ENCODE data around the gene HLA-DMB.

The HLA-DMB gene

DNA sequence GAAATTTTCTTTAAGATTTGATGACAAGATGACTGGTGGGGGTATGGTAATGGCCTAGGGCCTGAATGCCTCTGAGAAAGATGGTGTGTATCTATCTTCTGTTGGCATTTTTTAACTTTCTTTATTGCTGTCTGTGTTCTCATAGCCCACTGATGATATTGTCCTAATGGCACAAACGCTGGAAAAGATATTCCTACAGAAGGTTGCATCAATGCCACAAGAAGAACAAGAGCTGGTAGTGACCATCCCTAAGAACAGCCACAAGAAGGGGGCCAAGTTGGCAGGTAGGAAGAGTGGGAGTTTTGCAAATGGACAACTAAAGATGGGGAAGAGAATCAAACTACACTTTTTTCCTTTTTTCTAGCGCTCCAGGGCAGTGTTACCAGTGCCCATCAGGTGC, 35.1 kb upstream of the HLA-DMB start:
- DNase-seq (no peak), ATAC-seq (no peak)
- Mint-ChIP-seq H3K4me1 (peaks cover 55% of the 10 kb centered on the region), H3K36me3 (ENCODE audit: low read depth) (peaks cover 100% of the 10 kb centered on the region), H3K27ac (peak overlapping the region; percentile 98), H3K9me3 (no peaks in the 10 kb centered on the region), H3K27me3 (no peaks in the 10 kb centered on the region), H3K4me3 (peak overlapping the region; percentile 97)

DNA sequence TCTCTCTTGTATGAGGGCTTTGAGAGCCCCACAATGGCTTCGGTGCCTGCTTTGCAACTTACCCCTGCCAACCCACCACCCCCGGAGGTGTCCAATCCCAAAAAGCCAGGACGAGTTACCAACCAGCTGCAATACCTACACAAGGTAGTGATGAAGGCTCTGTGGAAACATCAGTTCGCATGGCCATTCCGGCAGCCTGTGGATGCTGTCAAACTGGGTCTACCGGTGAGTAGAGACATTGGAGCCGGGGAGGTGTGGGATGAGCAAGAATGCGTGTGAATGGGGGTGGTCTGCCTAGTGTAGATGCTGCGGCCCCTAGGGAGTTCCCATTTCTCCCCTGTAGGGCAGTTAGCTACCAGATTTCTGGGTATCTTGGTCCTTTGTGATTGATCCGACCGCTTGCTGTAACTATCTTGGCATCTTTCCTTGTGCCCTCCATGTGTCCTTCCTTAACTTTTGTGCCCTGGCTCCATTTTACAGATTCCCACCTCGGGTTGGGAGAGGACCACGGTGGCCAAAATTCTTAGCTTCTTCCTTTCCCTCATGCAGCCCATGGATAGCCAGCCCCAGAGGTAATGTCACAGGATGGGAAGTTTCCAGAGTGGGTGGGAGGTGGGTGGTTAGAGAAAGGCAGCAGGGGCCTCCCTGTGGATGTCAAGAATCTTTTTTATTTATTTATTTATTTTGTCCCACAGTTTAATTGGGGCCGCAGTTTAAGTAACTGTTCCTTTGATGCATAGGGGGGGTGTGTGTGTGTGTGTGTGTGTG, 33.9 kb upstream of the HLA-DMB start:
- ATAC-seq = no peak
- Mint-ChIP-seq H3K36me3 (ENCODE audit: low read depth) (peaks cover 97% of the 10 kb centered on the region), H3K27me3 (no peaks in the 10 kb centered on the region), H3K4me3 (peak overlapping the region; percentile 97), H3K4me1 (peaks cover 47% of the 10 kb centered on the region), H3K9me3 (no peaks in the 10 kb centered on the region), H3K27ac (peak overlapping the region; percentile 98)
- DNase-seq = no peak

DNA sequence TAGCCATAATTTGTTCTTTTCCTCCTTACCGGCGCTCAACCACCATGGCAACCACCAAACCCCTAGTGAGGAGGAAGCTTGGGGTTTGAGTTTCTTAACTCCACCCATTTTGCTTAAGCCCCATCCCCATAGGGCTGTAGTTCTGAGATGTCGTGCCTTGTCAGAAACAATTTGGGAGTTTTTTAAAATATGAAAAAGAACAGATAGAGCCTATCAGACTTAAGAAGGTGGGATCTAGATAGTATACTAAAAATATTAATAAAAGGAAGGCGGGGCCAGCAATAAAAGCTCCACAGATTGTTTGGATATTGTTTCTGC, 33.1 kb upstream of the HLA-DMB start:
- H3K9me3 Mint-ChIP-seq = no peaks in the 10 kb centered on the region
- DNase-seq = no peak

DNA sequence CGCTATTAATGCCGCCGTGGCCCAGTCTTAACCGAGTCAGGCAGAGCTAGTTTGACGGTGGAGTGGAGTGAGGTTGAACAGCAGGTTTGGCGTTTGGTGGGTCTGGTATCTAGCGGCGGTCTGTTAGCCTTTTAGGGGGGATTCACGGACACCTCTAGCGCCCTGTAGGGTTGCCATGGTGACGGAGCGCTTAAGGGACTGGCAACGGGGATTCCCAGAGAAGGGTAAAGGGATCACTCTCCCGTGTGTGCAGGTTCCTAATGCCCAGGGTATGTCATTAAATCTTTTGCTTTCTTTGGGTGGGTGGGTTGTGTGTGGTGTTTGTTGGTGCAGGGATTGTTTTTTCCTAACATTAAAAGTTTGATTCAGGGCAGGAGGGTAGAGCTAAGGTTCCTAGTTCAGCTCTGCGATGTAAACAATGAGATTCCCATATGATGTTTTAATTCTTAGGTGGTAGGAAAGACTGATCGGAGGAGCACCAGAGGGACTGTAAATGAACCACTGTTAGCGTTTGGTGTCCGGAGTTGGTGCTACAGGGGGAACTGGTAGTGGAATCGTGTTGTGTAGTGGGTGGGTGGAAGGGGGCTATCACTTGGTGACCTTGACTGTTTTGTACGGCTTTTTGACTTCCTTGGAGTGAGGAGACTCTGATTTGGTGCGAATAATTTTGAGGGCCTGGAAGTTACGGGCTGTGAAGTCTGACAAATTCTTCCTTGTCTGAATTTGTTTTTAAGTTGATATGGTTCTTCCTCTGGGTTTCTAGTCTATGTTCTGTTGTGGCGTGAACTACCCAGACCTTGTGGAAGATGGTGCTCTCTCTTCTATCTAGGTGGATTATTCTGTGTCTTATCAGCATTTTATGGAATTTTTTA, 32.6 kb upstream of the HLA-DMB start:
- no peaks in the 10 kb centered on the region for H3K9me3 Mint-ChIP-seq
- H3K4me1 Mint-ChIP-seq = peaks cover 40% of the 10 kb centered on the region
- peaks cover 87% of the 10 kb centered on the region for H3K36me3 Mint-ChIP-seq (ENCODE audit: low read depth)
- peak overlapping the region; percentile 97 for H3K4me3 Mint-ChIP-seq
- DNase-seq (peak; percentile 56), ATAC-seq (no peak)
- H3K27me3 Mint-ChIP-seq = no peaks in the 10 kb centered on the region
- H3K27ac Mint-ChIP-seq = peak overlapping the region; percentile 98

More for the DNA sequence above, 33.1 kb upstream of the HLA-DMB start:
- Mint-ChIP-seq H3K27me3 (no peaks in the 10 kb centered on the region), H3K27ac (peak overlapping the region; percentile 98), H3K36me3 (ENCODE audit: low read depth) (peaks cover 93% of the 10 kb centered on the region), H3K4me3 (peak overlapping the region; percentile 97), H3K4me1 (peaks cover 45% of the 10 kb centered on the region)
- ATAC-seq = no peak

DNA sequence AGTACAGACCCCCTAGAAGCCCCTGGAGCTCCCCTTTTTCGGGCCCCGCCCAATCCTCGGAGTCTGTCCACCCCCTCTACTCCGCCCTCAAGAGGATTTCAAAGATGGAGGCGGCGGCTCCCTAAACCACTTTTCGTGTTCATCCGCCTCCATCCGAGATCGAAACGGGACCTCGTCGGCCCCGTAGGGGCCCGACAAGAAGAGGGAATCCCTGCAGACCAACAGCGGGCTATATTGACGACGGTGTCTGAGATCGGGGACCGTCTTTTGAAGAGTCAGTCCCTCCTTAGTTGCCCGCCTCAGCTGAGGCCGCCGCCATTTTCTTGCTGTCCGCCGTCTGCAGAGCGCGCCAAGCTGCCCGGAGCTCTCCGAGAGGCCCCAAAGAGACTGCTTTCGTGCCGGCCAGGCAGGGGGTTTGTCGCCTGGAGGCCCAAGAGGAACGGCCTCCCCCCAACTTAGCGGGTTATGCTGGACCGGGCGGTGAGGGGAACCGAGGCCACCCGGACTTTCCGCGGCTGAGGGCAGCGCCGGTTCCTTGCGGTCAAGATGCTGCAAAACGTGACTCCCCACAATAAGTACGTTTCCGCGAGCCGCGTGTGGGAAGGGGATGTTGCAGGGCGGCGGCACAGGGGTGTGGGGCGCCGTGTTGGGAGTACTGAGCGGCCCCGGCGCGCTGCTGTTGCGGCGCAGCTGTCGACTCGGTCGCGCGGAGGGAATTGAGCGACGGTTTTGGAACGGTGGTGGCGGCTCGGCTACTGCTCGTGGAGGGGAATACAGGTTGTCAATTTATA, 31.7 kb upstream of the HLA-DMB start:
- DNase-seq (peak; percentile 68), ATAC-seq (peak; percentile 25)
- peaks cover 82% of the 10 kb centered on the region for H3K36me3 Mint-ChIP-seq (ENCODE audit: low read depth)
- H3K9me3 Mint-ChIP-seq = no peaks in the 10 kb centered on the region
- H3K4me3 Mint-ChIP-seq = peak overlapping the region; percentile 97
- peak overlapping the region; percentile 98 for H3K27ac Mint-ChIP-seq
- peaks cover 34% of the 10 kb centered on the region for H3K4me1 Mint-ChIP-seq
- no peaks in the 10 kb centered on the region for H3K27me3 Mint-ChIP-seq

DNA sequence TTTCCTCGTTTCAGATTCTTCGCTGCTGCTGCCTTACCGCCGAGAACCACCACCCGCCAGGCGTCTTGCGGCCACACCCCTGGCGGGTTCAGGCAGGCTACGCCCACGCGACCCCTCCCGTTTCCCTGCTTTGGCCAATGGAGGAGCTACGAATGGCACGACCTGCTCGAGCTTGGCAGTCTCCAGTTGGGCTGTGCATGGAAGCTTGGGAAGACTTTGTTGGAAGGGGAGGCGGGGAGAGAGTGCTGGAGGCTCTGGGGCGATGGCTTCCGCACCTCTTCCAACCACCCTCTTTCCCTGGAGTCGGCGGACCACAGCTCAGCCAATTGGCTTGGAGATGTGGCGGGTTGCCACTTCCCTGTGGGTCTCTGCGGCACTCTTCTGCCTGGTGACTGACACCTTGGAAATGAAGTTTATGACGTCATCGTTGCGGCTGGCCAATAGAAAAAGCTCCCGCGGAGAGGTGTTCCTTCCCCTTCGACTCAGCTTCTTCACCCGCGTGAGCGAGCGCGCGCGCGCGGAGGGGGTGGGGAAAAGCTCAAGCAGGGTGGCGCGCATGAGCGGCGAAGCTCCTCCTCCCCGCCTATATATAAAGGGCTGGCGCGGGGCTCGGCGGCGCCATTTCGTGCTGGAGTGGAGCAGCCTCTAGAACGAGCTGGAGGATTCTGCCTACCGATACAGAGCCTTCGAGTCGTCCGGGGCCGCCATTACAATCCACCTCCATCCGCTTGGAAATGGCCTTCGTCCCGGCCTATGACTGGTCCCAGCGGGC, 30.9 kb upstream of the HLA-DMB start:
- Mint-ChIP-seq H3K27me3 (no peaks in the 10 kb centered on the region), H3K4me1 (peaks cover 34% of the 10 kb centered on the region), H3K36me3 (ENCODE audit: low read depth) (peaks cover 74% of the 10 kb centered on the region), H3K27ac (peak overlapping the region; percentile 98), H3K9me3 (no peaks in the 10 kb centered on the region), H3K4me3 (peak overlapping the region; percentile 97)
- ATAC-seq = peak; percentile 44
- peak; percentile 99 for DNase-seq

DNA sequence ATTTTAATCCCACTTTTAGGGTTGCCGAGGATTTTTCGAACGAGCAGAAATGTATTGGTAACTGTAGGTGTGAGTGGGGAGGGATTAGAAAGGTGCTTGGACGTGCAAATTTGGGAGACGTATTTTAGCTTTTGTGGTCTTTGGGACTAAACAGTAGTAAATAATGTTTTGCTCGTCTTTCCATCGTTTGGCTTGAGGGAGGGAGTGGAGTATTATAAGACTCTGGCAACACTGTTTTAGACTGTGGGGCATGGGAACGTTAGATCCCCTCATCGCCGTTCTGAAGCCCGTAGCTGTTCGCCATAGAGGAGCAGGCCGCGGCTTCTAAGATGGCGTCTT, 30.4 kb upstream of the HLA-DMB start:
- Mint-ChIP-seq H3K27ac (peak overlapping the region; percentile 98), H3K36me3 (ENCODE audit: low read depth) (peaks cover 69% of the 10 kb centered on the region), H3K9me3 (no peaks in the 10 kb centered on the region), H3K4me3 (peak overlapping the region; percentile 97), H3K27me3 (no peaks in the 10 kb centered on the region), H3K4me1 (peaks cover 34% of the 10 kb centered on the region)
- DNase-seq (no peak), ATAC-seq (no peak)

DNA sequence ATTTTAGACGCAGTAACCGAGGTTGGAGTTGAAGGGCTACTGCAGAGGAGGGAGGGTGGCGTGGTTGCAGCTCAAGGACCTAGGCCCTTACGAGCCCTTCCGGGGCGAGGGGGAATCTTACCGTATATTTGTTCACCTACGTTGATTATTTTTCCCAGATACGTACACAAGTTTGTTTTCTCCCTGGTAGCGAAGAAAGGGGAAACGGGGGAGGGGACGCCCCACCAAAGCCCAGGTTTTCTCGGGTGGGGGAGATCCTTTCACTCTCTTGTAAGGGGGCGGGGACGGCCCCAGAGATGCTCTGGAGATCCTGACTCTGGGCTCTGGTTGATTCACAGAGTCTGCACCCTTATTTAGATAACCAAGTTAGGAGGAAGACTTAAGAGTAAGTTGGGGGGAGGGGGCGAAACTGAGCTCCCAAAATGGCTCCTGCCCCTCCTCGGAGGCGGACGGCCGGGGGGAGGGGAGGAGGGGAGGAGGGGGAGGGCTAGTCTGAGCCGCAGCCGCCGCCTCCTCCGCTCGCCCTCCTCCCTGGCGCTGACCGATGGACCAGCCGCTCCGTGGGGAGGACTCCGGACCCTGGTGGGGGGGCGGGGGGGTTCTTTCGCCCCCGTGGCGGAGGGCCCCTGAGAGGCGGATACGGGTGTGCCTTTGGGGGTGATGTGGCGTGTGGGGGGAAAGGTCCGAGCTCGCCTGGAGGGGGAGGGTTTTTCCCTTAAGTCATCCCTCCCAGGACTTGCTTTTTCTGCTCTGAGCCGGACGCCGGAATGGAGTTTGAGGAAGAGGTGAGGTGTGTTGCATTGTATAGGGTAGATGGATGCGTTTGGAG, 29.8 kb upstream of the HLA-DMB start:
- H3K27me3 Mint-ChIP-seq = no peaks in the 10 kb centered on the region
- peak overlapping the region; percentile 97 for H3K4me3 Mint-ChIP-seq
- H3K9me3 Mint-ChIP-seq = no peaks in the 10 kb centered on the region
- DNase-seq (peak; percentile 85), ATAC-seq (peak; percentile 31)
- H3K4me1 Mint-ChIP-seq = peaks cover 34% of the 10 kb centered on the region
- peak overlapping the region; percentile 98 for H3K27ac Mint-ChIP-seq
- peaks cover 65% of the 10 kb centered on the region for H3K36me3 Mint-ChIP-seq (ENCODE audit: low read depth)

DNA sequence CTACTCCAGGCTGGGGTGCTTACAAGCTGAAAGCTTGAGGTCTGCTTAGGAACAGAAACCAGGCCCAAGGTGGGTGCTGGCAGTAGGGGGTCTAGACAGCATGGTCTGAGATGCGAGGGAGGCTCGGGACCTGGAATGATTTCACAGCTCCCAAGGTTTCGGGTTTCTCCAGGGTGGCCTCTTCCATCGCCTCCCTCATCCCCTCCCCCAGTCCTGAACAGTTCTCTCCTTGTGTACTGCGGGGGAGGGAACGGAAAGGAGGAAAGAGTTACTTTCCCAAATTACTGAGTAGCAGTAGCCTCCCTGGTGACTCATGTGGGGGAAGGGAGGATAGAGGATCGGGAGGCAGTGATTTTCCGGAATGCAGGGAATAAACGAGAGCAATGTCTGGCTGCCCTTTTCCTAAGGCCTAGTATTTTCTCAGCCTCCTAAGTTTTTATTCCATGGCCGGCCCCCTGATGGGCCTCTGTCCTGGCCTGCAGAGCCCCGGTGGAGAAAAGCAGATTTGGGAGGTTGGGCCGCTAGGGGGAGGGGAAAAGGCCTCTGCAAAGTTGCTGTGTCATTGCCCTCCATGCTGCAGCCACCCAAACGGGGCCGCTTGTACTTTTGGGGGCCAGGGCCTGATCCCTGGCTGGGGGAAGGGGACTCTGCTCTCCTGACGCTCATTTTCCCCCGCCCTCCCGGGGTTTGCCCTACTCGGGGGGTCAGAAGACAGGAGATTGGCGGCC, 29.0 kb upstream of the HLA-DMB start:
- H3K9me3 Mint-ChIP-seq = no peaks in the 10 kb centered on the region
- peaks cover 34% of the 10 kb centered on the region for H3K4me1 Mint-ChIP-seq
- DNase-seq (peak; percentile 81), ATAC-seq (peak; percentile 7)
- peaks cover 58% of the 10 kb centered on the region for H3K36me3 Mint-ChIP-seq (ENCODE audit: low read depth)
- H3K27me3 Mint-ChIP-seq = no peaks in the 10 kb centered on the region
- peak overlapping the region; percentile 97 for H3K27ac Mint-ChIP-seq
- H3K4me3 Mint-ChIP-seq = peak overlapping the region; percentile 97

DNA sequence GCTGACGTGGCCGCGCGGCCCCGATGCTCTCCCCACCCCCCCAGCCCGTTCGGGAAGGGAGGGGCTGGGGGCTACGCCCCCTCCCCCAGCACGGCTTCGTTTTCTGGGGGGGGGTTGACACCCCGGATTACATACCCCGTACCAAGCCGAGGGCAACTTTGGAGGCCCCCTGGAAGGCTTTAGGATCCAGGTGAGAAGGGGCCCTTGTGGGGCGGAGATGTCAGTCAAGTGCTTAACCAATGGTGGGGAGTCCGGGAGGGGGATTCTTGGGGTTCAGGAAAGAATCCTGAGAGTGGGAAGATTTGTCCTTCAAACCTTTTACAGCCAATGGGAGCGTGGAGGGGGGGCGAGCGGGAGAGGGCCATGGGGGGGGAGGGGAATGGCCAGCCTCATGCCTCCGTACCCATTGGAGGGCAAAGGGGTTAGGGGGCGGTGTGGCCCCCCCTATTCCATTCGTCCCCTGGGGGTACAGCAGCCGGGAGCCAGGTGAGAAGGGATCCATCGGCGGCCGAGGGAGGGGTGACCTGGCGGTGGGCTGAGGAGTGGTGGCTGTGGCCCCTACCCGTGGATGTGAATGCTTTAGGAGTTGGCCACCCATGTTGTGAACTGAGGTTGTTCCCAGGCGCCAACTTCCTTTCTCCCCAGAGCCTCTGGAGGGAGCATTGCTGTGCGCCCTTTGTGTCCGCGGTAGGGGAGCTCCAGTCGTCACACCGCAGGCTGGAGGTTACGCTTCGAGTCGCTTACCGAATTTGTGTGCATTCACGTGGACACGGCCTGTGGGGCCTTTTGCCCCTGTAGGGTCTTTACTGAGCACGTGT, 28.2 kb upstream of the HLA-DMB start:
- Mint-ChIP-seq H3K36me3 (ENCODE audit: low read depth) (peaks cover 51% of the 10 kb centered on the region), H3K9me3 (no peaks in the 10 kb centered on the region), H3K4me3 (peak overlapping the region; percentile 97), H3K27me3 (no peaks in the 10 kb centered on the region), H3K27ac (peak overlapping the region; percentile 97), H3K4me1 (peaks cover 38% of the 10 kb centered on the region)
- ATAC-seq (peak; percentile 1), DNase-seq (peak; percentile 76)

DNA sequence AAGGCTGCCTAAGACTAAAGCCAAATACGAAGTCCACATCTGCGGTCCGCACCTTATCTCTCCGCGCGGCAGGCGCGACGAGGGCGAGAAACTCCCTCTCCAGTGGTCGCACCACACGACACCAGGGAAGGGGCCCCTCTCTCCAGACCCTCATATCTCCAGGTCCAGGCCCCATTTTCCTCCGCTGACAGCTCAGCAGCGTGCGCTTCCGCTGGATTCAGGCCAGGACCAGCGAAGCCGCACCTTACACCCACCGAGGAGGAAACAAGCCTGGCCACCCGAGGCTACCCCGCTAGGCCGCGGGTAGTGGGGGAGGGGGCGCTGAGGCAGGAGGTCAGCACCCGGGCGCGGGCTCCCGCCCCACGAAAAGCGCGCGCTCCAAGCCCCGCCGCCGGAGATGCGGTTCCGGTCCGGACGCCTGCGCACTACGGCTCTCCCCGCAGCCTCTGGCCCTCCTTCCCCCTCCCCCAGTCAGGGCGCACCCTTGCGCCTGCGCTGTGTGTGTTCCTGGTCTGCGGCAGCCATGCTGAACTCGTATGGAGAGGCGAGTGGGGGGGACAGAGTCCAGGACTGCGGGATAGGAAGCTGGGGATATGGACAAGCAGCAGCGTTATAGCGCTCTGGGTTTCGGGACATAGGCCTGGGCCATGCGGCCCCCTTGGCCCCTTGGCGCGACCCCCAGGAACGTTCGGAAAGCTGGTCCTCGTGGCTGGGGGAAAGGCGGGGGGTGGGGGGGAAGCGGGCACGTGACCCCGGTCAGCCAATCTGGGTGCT, 27.5 kb upstream of the HLA-DMB start, which contains the start of gene BRD2:
TSS of gene BRD2 (plus strand) at position 502 of the 774 bp plus-strand sequence. CDS start 4,305 bp downstream, outside the sequence.
- DNase-seq = peak; percentile 97
- ATAC-seq = peak; percentile 27
- peaks cover 45% of the 10 kb centered on the region for H3K4me1 Mint-ChIP-seq
- H3K27me3 Mint-ChIP-seq = no peaks in the 10 kb centered on the region
- no peaks in the 10 kb centered on the region for H3K9me3 Mint-ChIP-seq
- H3K36me3 Mint-ChIP-seq (ENCODE audit: low read depth) = peaks cover 43% of the 10 kb centered on the region
- H3K4me3 Mint-ChIP-seq = peak within 1 kb of the TSS; percentile 97
- peak within 1 kb of the TSS; percentile 97 for H3K27ac Mint-ChIP-seq
